DOHH2 (cell line): ENCODE results near the gene PSAP.

Source experiments
- CTCF ChIP-seq: fragments of 200-600 bp; sonication (generic); IDR thresholded peaks from one replicate; pipeline ENCODE4 v1.5.1; 2014; ENCODE audit warnings: antibody characterized with exemption, mild to moderate bottlenecking, low read depth, low read length; ENCODE audit not compliant: poor library complexity, severe bottlenecking
- EZH2phosphoT487 ChIP-seq: fragments of 200-600 bp; sonication (generic); IDR thresholded peaks from 2 replicates; pipeline ENCODE4 v1.6.1; 2017; ENCODE audit warnings: borderline replicate concordance, mild to moderate bottlenecking, antibody characterized with exemption, low read length, moderate library complexity, mixed read lengths

GRCh38 chr10:71856619-71857018 is 5.6 kb upstream of the PSAP start:
- TF ChIP-seq CTCF (no peak), EZH2phosphoT487 (no peak)
